ENCODE data around the gene SLC1A3.

SLC1A3 gene

DNA sequence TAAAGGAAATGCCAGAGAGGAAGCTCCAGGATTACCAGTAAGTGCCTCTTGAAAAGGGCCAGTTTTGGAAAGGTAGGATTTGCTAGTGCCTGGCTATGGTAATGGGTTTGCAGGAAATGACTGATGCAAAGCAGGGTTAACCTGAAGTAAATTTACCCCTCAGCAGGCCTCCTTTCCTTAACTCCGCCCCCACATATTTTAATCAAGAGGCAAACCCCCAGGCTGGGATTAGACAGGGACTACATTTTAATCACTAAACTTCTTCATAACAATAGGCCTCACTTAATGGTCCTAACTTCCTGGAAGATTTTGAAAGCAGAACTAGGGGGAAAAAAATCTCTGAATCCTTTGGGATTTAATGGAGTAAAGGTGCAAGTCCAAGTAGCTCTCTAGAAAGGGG is 10.2 kb upstream of the SLC1A3 start:
- no peak for DNase-seq (ENCODE audit: low read depth)
- no peak for TF ChIP-seq CTCF (IDR thresholded peaks at IDR 0.05; ENCODE audit: low read depth, low read length)
- no peak for TF ChIP-seq MAX (IDR thresholded peaks at IDR 0.05; ENCODE audit: low read depth, low read length)
- no peak for TF ChIP-seq MYC (IDR thresholded peaks at IDR 0.05; ENCODE audit: low read depth, low read length)
- no peak for TF ChIP-seq POLR2A (IDR thresholded peaks at IDR 0.05; ENCODE audit: extremely low read depth, insufficient read length)
- no peak overlapping the region for H3K4me3 ChIP-seq (ENCODE audit: low read depth, low read length)

GRCh38 chr5:36596756-36597155 is 9.7 kb upstream of the SLC1A3 start:
- no peak for DNase-seq (ENCODE audit: low read depth)
- TF ChIP-seq CTCF (IDR thresholded peaks at IDR 0.05; ENCODE audit: low read depth, low read length): no peak
- TF ChIP-seq MAX (IDR thresholded peaks at IDR 0.05; ENCODE audit: low read depth, low read length): no peak
- no peak for TF ChIP-seq MYC (IDR thresholded peaks at IDR 0.05; ENCODE audit: low read depth, low read length)
- TF ChIP-seq POLR2A (IDR thresholded peaks at IDR 0.05; ENCODE audit: extremely low read depth, insufficient read length): no peak
- no peak overlapping the region for H3K4me3 ChIP-seq (ENCODE audit: low read depth, low read length)

- H3K4me3 ChIP-seq (ENCODE audit: low read depth, low read length): no peak overlapping the region
- DNase-seq (ENCODE audit: low read depth): no peak
- no peak for TF ChIP-seq MAX (IDR thresholded peaks at IDR 0.05; ENCODE audit: low read depth, low read length)
- TF ChIP-seq CTCF (IDR thresholded peaks at IDR 0.05; ENCODE audit: low read depth, low read length): no peak
- no peak for TF ChIP-seq MYC (IDR thresholded peaks at IDR 0.05; ENCODE audit: low read depth, low read length)
- TF ChIP-seq POLR2A (IDR thresholded peaks at IDR 0.05; ENCODE audit: extremely low read depth, insufficient read length): no peak
These were observed 8.4 kb upstream of the SLC1A3 start for GRCh38 chr5:36598045-36598444.

DNA sequence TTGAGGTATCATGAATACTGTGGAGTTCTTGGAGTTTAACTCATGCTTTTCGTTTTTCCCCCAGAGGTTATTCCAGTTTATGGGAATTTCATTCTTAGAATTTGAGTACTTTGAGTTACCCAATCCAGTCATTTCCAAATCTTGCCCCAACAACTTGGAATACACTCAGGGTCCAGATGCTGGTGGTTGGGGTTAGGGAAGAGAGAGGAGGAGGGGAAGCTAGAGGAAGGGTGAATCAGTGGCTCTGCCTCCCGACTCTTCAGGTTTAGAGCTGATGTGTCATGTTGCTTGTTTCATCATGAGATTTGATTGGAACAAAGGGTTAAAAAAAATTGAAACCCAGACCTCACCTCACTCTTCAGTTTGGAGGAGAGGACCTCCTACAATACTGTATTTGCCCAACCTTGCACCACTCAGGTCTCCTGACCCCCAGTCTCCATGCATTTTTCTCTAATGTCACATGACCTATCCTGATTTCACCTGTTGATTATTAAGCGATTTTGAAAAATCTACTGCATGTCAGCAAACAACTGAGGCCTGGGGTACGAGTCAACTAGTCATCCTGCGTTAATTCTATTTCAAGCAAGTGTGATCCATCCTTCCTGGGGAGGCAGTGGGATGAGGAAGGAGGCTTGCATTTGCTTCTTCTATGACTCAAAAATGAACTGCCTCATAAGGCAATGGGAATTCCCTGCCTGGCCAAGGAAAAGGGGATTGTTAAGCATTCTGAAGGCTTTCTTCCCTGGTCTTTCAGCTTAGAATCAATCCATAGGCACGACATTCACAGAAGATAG is 6.2 kb upstream of the SLC1A3 start:
- no peak for DNase-seq (ENCODE audit: low read depth)
- H3K4me3 ChIP-seq (ENCODE audit: low read depth, low read length): no peak overlapping the region
- TF ChIP-seq MYC (IDR thresholded peaks at IDR 0.05; ENCODE audit: low read depth, low read length): no peak
- no peak for TF ChIP-seq MAX (IDR thresholded peaks at IDR 0.05; ENCODE audit: low read depth, low read length)
- TF ChIP-seq CTCF (IDR thresholded peaks at IDR 0.05; ENCODE audit: low read depth, low read length): no peak
- no peak for TF ChIP-seq POLR2A (IDR thresholded peaks at IDR 0.05; ENCODE audit: extremely low read depth, insufficient read length)

DNA sequence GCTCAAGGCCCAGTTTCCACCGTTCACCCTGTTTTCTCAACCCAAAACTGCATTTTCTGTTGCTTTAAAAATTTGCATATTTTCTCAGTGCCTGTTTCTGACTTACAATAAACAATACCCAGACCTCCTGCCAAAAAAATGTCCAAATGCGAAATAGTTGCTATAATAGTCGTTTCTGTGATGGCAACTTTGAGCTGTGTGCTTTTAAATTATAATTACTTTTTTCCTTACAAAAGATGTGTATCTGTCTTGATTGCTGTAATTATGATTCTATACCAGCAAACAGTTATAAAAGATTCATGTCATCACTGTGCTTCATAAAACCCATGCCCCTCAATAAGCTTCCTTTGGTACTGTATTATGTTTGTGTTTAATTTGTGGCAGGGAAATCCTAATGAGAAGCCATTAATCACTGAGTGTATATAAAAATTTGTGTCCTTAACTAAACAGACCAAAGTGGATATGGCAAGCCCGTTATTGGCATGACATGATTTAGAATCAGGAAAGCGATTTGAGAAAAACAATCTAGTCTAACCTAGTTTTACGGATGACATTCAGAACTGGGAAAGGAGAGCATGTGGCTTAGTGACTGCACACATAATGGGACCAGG is 5.4 kb upstream of the SLC1A3 start:
- H3K4me3 ChIP-seq (ENCODE audit: low read depth, low read length): no peak overlapping the region
- no peak for TF ChIP-seq MAX (IDR thresholded peaks at IDR 0.05; ENCODE audit: low read depth, low read length)
- TF ChIP-seq POLR2A (IDR thresholded peaks at IDR 0.05; ENCODE audit: extremely low read depth, insufficient read length): no peak
- TF ChIP-seq MYC (IDR thresholded peaks at IDR 0.05; ENCODE audit: low read depth, low read length): no peak
- TF ChIP-seq CTCF (IDR thresholded peaks at IDR 0.05; ENCODE audit: low read depth, low read length): no peak
- DNase-seq (ENCODE audit: low read depth): no peak

Measured in NB4 (cell line).